ENCODE measurements around the gene KRT1.
A peak's percentile ranks its signal among the peaks of the same experiment; 100 is the strongest.

The KRT1 gene

DNA sequence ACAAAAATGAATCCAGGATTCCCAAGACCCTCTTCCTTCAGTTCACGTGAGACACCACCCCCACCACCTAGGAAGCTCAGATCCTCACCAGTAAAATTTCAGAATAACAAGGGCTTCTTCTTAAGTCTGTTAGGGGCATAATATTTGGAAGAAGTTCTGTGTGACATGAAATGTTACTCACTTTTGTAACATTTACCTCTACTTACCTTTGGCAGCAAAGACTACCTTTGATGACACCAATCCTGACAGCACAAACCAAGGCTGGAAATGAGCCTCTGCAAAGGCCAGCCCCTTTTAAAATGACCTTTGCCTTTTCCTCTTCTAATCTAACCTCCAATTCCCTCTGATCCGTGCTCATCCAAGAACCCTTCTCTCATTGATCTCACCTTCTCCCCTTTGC lies 42.5 kb upstream of the KRT1 start:
- Histone ChIP-seq H3K4me3 (replicated peaks; ENCODE audit: low read depth, low read length) (no peak overlapping the region), H3K27me3 (replicated peaks; ENCODE audit: control insufficient read depth, insufficient read depth, low read length) (no peaks in the 10 kb centered on the region; the same call in 1 of the 2 replicates), H3K36me3 (ENCODE audit: control insufficient read depth, insufficient read depth, low read length) (no peaks in the 10 kb centered on the region)
- TF ChIP-seq, protein P1, sequence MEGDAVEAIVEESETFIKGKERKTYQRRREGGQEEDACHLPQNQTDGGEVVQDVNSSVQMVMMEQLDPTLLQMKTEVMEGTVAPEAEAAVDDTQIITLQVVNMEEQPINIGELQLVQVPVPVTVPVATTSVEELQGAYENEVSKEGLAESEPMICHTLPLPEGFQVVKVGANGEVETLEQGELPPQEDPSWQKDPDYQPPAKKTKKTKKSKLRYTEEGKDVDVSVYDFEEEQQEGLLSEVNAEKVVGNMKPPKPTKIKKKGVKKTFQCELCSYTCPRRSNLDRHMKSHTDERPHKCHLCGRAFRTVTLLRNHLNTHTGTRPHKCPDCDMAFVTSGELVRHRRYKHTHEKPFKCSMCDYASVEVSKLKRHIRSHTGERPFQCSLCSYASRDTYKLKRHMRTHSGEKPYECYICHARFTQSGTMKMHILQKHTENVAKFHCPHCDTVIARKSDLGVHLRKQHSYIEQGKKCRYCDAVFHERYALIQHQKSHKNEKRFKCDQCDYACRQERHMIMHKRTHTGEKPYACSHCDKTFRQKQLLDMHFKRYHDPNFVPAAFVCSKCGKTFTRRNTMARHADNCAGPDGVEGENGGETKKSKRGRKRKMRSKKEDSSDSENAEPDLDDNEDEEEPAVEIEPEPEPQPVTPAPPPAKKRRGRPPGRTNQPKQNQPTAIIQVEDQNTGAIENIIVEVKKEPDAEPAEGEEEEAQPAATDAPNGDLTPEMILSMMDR (IDR thresholded peaks at IDR 0.05; ENCODE audit: insufficient read depth, low read length, poor library complexity, severe bottlenecking), result no peak
- DNase-seq (ENCODE audit: extremely low read depth, insufficient read length), result no peak

DNA sequence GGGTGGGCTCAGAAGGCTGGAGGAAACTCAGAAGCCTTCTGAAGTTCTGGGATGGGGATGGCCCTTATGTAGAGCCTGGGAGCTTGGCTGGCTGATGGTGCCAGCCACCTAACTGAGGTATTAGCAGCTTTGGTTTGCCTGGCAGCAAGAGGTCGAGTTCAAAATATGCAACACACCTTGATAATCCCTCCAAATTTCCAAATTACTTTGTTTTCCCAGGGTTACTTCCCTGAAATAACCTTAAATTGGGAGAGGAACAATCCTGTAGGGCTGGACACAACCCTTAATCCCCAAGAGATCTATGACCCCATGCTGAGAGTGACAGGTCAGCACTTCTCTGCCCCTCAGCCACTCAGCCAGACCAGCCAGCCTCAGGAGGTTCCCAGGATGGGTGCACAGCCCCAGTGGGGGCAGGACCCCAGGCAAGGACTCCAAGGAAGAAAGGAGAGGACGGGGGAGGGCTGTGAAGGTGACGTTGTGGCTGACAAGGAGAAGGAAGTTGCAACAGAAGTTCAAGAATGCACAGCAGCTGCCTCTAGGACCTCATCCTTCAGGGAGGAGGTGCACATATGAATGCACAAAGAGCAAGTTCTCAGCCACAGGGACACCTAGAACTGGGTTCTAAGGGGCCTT lies 41.7 kb upstream of the KRT1 start:
- DNase-seq (ENCODE audit: extremely low read depth, insufficient read length), result no peak
- TF ChIP-seq, protein P1 (IDR thresholded peaks at IDR 0.05; ENCODE audit: insufficient read depth, low read length, poor library complexity, severe bottlenecking), result no peak
- Histone ChIP-seq H3K36me3 (ENCODE audit: control insufficient read depth, insufficient read depth, low read length) (no peaks in the 10 kb centered on the region), H3K4me3 (replicated peaks; ENCODE audit: low read depth, low read length) (no peak overlapping the region), H3K27me3 (replicated peaks; ENCODE audit: control insufficient read depth, insufficient read depth, low read length) (no peaks in the 10 kb centered on the region; the same call in 1 of the 2 replicates)

DNA sequence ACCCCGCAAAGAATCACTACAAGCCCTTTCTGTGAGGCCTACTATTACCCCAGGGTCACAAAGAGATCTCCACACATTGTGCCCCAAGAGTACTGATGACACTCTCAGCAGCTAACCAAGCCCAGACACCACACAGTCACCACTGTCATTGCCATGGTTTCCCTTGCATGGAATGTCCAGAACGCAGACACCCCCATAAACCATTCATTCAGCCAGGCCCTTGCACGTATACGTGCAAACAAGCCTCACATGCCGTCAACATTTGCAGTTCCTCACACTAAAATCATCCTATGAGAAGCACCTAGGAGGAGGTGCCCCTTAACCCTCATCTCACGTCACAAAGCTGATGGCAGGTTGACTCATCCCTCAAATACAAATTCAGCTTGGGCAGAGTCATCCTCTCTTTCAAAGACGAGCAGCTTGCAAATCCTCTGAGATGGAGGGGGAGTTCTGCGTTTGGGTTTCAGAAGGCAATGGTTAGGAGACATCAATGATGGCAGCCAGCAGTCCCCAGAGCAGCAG lies 40.2 kb upstream of the KRT1 start:
- Histone ChIP-seq H3K36me3 (ENCODE audit: control insufficient read depth, insufficient read depth, low read length) (no peaks in the 10 kb centered on the region), H3K27me3 (replicated peaks; ENCODE audit: control insufficient read depth, insufficient read depth, low read length) (peaks cover 3% of the 10 kb centered on the region; the same call in 1 of the 2 replicates), H3K4me3 (replicated peaks; ENCODE audit: low read depth, low read length) (no peak overlapping the region)
- TF ChIP-seq, protein P1 (IDR thresholded peaks at IDR 0.05; ENCODE audit: insufficient read depth, low read length, poor library complexity, severe bottlenecking), result no peak
- no peak for DNase-seq (ENCODE audit: extremely low read depth, insufficient read length)

DNA sequence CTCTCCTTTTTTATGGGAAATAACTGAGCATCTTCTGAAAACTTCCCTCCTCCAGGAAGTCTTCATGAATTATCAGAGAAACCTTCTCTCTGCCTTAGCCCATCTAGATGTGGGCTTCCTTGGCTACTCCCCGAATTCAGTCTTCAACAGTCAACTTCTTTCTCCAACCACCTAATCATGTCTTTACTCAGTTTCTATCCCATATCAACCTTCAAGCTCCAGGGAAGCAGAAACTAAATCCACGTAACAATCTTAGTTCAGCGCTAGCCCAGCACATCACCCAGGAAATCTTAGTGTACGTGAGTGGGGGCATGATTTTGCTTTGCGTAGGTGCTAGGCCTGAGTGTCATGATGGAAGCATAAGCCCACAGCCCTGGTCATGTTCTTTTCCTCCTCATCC lies 35.9 kb upstream of the KRT1 start:
- no peak overlapping the region for H3K4me3 ChIP-seq (replicated peaks; ENCODE audit: low read depth, low read length)
- TF ChIP-seq, protein P1 (IDR thresholded peaks at IDR 0.05; ENCODE audit: insufficient read depth, low read length, poor library complexity, severe bottlenecking), result no peak
- no peaks in the 10 kb centered on the region for H3K36me3 ChIP-seq (ENCODE audit: control insufficient read depth, insufficient read depth, low read length)
- H3K27me3 ChIP-seq (replicated peaks; ENCODE audit: control insufficient read depth, insufficient read depth, low read length), result peaks cover 3% of the 10 kb centered on the region; the same call in 1 of the 2 replicates
- DNase-seq (ENCODE audit: extremely low read depth, insufficient read length), result no peak

DNA sequence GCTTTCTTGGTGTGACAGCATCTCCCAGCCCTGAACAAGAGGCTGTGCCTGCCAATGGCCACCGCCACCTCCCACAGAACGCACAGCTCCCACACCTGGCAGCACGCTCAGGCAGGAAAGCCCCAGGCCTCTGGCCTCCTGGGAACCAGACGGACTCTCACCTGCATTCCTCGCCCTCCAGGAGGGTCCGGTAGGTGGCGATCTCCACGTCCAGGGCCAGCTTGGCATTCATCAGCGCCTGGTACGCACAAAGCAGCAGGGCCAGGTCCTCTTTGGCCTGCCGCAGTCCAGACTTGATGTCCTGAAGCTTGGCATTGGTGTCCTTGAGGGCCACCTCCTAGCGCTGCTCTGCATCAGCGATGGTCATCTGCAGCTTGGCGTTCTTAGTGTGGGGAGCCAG lies 35.2 kb upstream of the KRT1 start:
- TF ChIP-seq, protein P1 (IDR thresholded peaks at IDR 0.05; ENCODE audit: insufficient read depth, low read length, poor library complexity, severe bottlenecking), result peak; percentile 30
- H3K36me3 ChIP-seq (ENCODE audit: control insufficient read depth, insufficient read depth, low read length), result no peaks in the 10 kb centered on the region
- H3K27me3 ChIP-seq (replicated peaks; ENCODE audit: control insufficient read depth, insufficient read depth, low read length), result peaks cover 3% of the 10 kb centered on the region; the same call in 1 of the 2 replicates
- no peak for DNase-seq (ENCODE audit: extremely low read depth, insufficient read length)
- no peak overlapping the region for H3K4me3 ChIP-seq (replicated peaks; ENCODE audit: low read depth, low read length)
